ENCODE data around the gene CTTN.
"Not testable (repeated sequence)": the region's sequence is repeated elsewhere in the genome, so short reads cannot be mapped to it uniquely, and the experiment has no call there.

The CTTN gene

DNA sequence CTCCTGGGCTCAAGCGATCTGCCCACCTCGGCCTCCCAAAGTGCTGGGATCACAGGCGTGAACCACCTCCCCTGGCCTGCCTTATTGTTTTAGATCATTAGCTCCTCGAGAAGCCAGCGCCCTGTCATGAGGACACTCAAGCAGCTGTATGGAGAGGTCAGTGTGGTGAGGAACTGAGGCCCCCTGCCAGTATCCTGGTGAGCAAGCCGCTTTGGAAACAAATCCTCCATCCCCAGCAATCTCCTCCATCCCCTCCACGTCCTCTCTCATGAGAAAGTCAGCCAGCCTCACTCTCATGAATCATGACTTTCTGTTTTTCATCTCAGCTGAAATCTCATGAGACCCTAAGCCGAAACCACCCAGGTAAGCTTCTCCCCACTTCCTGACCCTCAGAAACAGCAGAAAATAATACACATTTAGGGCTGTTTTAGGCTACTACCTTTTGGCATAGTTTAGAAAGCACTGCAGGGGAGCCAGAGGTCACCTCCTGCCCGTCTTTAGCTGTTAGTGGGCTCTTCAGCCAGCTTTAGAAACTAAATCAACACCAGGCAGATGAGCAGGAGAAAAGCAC, 56.0 kb downstream of the CTTN start:
- DNase-seq (ENCODE audit: low read depth in 1 of 2, low spot score in 1 of 2) = no peak

GRCh38 chr11:70454811-70455210, 56.5 kb downstream of the CTTN start:
- DNase-seq (ENCODE audit: low read depth in 1 of 2, low spot score in 1 of 2) = not testable (repeated sequence)

DNA sequence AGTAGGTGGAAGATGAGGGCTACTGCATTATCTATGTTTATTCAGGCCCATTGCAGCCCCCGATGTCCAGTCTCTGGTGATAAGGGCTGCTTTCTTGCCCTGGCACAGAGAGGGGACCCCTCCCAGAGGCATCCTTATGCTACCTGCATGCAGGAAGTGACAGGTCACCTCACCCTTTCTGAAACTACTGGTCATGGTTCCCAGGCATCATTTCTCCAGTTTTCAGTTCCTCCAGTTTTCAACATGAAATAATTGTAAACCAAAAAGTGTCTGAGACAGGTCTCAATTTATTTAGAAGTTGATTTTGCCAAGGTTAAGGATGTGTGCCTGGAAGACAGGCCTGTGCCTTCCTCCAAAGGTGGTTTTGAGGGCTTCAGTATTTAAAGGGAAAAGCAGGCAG, 57.0 kb downstream of the CTTN start:
- DNase-seq (ENCODE audit: low read depth in 1 of 2, low spot score in 1 of 2) = no peak

GRCh38 chr11:70456921-70457532, 58.7 kb downstream of the CTTN start:
- DNase-seq (ENCODE audit: low read depth in 1 of 2, low spot score in 1 of 2) = no peak

- no peak for DNase-seq (ENCODE audit: low read depth in 1 of 2, low spot score in 1 of 2)
These were observed 60.4 kb downstream of the CTTN start for GRCh38 chr11:70458736-70459135.

- DNase-seq (ENCODE audit: low read depth in 1 of 2, low spot score in 1 of 2) = no peak
These were observed 61.8 kb downstream of the CTTN start for GRCh38 chr11:70460111-70460510.

- DNase-seq (ENCODE audit: low read depth in 1 of 2, low spot score in 1 of 2) = no peak
These were observed 62.6 kb downstream of the CTTN start for GRCh38 chr11:70460964-70461363.

- DNase-seq (ENCODE audit: low read depth in 1 of 2, low spot score in 1 of 2) = no peak
These were observed 64.6 kb downstream of the CTTN start for GRCh38 chr11:70462818-70463477.

DNA sequence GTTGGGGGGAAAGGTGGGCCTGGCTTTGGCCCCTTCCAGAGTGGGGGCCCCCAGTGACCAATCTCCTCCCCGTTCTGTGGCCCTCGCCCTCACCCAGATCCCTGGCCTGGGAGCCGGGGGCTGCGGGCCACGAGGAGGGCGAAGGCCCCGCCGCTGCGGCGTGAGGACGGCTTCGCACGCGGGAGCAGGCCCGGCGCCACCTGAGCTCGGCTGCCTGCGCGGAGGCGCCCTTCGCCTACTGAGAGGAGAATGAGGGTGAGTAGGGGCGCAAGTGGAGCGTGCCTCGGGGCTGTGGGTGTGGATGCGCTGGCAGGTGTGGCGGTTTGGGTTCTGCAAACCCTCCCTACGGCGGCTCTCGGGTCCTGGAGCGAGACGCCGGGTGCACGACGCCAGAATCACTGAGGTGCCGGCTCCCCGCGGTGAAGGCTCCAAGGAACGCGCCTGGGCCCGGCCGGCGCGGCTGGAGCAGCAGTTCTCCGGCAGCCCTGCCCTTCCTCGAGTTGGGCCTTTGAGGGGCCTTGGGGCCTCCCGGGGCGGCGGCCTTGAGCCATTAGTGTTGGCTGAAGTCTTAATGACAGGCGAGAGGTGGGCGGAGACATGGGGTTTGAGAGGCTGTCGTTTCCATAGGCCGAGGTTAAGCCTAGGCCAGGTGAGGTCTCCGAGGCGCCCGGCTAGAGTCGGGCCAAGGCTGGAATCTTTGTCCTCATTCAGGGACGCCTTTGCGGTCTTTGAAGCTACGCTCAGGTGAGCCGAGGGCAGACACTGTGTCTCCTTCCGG, 65.3 kb downstream of the CTTN start:
- no peak for DNase-seq (ENCODE audit: low read depth in 1 of 2, low spot score in 1 of 2)

- DNase-seq (ENCODE audit: low read depth in 1 of 2, low spot score in 1 of 2) = no peak
These were observed 66.4 kb downstream of the CTTN start for GRCh38 chr11:70464509-70465361.

DNA sequence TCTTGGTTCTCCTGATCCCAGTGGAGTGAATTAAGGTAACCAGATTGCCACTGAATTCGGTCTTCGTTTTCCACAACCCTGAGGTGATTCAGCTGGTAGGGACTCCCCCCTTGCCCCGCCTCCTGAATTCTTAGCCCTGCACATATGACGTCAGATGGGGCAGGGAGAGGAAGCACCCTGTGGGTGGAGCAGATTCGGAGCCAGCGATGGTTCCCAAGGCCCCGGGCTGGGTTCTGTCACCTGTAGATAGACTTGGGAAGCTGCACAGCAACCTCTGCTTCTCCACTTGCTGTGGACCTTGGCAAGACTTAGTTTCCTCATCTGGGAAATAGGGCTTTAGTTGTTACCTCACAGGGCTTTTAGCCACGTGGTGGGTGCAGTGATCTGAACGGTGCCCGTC, 67.8 kb downstream of the CTTN start:
- DNase-seq (ENCODE audit: low read depth in 1 of 2, low spot score in 1 of 2) = no peak

DNA sequence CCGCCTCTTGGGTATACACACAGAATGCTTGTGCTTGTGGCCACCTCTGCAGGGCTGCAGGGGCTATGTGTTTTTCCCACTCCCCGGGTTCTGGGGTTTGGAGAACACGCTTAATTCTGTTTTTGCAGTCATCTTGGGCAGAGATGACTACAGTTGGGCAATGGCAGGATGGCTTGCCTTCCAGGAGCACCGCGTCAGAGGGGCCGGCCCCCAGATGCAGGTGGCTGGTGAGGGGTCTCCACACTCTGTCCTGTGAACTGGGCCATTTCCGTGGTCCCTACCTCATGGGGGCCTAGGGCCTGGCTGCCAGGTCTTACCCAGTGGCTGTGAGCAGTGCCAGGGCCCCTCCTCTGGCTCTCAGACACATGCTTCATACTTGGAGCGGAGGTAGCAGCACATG, 68.3 kb downstream of the CTTN start:
- no peak for DNase-seq (ENCODE audit: low read depth in 1 of 2, low spot score in 1 of 2)

DNA sequence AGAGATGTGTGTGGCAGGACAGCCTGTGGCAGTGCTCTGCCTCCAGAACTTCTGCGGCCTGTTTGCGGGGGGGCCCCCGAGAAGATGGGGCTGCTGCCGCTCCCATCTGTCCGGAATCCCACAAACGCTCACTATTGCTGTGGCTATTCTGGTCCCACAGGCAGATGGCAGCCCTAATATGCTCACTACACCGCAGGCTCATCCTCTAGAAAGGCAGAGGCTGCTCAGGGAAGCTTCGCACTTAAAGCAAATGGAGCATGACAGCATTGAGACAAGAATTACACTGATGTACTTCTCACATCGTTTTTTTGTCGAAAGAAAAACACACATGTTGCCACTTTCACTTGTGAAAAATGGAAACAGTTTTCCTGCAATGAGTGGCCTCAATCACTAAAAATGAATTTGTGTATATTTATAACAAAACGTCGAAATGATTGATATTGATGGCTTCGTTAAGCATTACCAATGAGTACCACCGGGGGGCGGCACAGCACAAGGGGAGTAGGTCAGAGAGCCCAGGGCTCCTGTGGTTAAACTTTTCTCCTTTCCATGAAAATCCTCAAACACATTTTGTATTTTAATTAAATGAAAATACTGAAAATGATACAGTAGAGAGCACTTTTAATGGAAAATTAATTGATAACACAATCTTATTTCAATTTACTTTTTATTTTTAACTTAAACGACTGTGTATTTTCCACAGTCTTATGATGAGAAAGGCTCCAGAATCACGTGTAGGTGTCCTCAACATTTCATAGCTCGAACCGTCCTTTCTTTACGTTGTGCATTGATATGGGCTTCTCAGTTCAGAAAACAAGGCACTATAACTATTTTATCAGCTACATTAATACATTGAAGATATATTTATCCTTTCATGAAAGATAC, 69.1 kb downstream of the CTTN start:
- DNase-seq (ENCODE audit: low read depth in 1 of 2, low spot score in 1 of 2) = no peak

- DNase-seq (ENCODE audit: low read depth in 1 of 2, low spot score in 1 of 2) = no peak
These were observed 70.2 kb downstream of the CTTN start for GRCh38 chr11:70468256-70469195.

- DNase-seq (ENCODE audit: low read depth in 1 of 2, low spot score in 1 of 2) = no peak
These were observed 71.8 kb downstream of the CTTN start for GRCh38 chr11:70470127-70470526.

- no peak for DNase-seq (ENCODE audit: low read depth in 1 of 2, low spot score in 1 of 2)
These were observed 72.9 kb downstream of the CTTN start for GRCh38 chr11:70471254-70471653.

DNA sequence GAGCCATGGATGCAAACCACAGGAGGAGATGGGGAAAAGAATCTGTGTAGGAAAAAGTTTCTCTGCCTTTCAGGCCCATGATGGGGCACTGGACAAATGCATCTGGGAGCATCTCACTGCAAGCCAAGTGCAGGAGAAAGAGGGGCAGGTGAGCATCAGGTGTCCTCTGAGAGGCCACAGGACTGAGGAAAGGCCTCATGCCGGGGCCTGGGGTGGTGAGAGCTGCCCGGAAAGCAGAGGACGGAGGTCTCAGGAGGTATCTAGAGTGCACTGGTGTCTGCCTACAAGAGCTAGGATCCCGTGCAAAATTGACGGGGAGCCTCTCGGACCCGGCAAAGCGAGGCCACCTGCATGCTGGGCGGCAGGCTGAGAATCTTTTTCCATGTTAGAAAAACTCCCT, 73.9 kb downstream of the CTTN start:
- DNase-seq (ENCODE audit: low read depth in 1 of 2, low spot score in 1 of 2) = no peak

GRCh38 chr11:70473186-70473872, 75.0 kb downstream of the CTTN start:
- no peak for DNase-seq (ENCODE audit: low read depth in 1 of 2, low spot score in 1 of 2)
